DLD1 (cell line): ENCODE measurements around the gene PLGRKT.
"Not testable (repeated sequence)": the region's sequence is repeated elsewhere in the genome, so short reads cannot be mapped to it uniquely, and the experiment has no call there.

ENCODE experiments used
- in situ Hi-C: cut with HindIII; loops from 2 replicates; pipeline ENCODE4 v1.10.0; 2017; ENCODE audit warnings: low sequenced_read_pairs

Gene PLGRKT

GRCh38 chr9:5437254-5438216 is at the start of gene PLGRKT:
Gene PLGRKT (minus strand): TSS chr9:5437925. CDS start chr9:5431977, 5,948 bp downstream.
- in situ Hi-C loops: no loop called here

DNA sequence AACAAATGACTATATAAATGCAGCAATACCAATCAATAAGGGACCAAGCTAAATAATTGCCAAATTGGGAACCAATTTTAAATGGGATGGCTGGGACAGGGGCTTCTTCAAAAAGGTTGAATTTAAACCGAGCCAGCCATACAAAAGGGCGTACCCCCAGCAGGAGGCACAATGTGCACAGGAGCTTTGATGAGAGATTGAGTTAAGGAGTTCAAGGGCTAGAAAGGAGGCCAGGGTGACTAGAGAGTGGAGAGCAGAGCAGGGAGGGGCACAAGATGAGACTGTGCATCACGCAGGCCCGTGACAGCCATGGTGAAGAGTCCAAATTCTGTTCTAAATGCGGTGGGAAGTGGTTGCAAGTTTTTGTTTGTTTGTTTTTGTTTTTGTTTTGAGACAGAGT is 49.3 kb upstream of the PLGRKT start:
- in situ Hi-C loops: no loop called here

GRCh38 chr9:5485378-5486085 is 47.8 kb upstream of the PLGRKT start:
- in situ Hi-C loops: no loop called here

DNA sequence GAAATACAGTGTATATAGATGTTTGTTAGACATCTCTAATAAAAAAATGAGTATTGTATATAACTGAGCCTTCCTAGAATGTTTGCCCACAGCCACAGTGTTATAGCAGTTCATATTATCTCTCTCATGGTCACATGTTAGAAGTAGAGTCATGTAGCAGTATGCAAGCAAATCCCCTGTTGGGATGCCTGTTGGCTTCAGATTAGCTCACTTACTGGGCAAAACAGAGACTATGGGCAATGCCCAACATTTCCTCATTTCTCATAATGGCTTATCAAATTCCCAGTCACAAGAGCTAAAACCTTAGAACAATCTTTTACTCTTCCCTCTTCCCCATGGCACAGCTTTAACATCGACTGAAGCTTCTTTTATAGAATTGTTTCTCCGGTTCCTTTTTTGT is 45.6 kb upstream of the PLGRKT start:
- in situ Hi-C loops: no loop called here

DNA sequence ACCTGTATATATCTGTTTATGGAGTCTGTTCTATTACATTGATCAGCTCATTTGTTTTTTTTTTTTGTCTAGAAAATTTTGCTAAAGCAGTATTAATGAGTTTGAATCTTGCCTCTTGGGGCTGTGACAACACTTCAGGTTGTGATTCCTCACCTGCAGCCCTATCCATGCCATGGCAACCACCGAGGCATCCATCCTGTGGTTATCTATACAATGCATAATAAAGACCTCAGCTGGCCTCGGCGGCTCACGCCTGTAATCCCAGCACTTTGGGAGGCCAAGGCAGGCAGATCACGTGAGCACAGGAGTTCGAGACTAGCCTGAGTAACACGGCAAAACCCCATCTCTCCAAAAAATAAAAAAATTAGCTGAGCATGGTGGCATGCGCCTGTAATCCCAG is 44.5 kb upstream of the PLGRKT start:
- in situ Hi-C loops: no loop called here

GRCh38 chr9:5481322-5482040 is 43.8 kb upstream of the PLGRKT start:
- in situ Hi-C loops: no loop called here

DNA sequence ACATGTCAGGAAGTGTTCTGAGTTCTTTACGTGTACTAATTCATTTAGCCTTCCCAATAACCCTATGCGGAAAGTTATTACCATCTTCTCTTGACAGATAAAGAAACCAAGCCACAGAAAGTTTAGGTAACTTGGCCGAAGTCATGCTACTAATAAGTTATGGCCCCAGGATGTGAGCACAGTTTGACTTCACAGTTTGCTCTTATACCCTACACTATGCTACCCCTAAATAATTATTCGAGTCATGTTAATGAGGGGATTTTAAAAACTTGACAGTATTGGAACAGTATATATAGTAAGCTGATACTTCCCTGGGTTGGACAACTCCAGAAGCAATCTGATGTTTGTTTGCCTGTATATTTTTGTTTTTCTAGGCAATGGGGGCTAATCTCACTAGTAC is 43.2 kb upstream of the PLGRKT start:
- in situ Hi-C loops: no loop called here

- in situ Hi-C loops: no loop called here
Measured at GRCh38 chr9:5479994-5480694, 42.4 kb upstream of the PLGRKT start.

- in situ Hi-C loops: no loop called here
Measured at GRCh38 chr9:5478206-5478605, 40.5 kb upstream of the PLGRKT start.

- in situ Hi-C loops: not testable (repeated sequence)
Measured at GRCh38 chr9:5475611-5476010, 37.9 kb upstream of the PLGRKT start.

DNA sequence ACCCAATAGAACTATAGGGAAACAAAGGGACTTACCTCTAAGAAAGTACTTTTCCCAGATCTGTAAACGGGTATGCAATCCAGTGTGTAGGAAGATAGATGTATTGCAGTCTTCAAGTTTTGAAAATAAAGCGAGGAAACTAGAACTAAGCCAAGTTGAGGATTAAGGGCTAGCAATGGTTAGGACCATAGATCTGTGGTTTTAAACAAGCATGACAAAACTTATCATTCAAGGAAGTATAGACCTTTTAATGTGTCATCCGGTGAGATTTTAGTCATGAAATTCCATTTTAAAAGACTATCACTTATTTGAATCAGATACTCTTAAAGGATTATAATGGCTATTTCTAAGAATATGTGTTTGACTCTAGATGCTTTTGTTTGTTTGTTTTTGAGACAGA is 33.1 kb upstream of the PLGRKT start:
- in situ Hi-C loops: no loop called here

DNA sequence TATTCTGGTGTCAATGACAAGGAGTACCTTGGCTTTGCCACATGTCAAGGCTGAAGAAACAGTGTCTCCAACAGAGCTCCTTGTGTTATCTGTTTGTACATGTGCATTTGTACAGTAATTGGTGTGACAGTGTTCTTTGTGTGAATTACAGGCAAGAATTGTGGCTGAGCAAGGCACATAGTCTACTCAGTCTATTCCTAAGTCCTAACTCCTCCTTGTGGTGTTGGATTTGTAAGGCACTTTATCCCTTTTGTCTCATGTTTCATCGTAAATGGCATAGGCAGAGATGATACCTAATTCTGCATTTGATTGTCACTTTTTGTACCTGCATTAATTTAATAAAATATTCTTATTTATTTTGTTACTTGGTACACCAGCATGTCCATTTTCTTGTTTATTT is 32.4 kb upstream of the PLGRKT start:
- in situ Hi-C loops: no loop called here

DNA sequence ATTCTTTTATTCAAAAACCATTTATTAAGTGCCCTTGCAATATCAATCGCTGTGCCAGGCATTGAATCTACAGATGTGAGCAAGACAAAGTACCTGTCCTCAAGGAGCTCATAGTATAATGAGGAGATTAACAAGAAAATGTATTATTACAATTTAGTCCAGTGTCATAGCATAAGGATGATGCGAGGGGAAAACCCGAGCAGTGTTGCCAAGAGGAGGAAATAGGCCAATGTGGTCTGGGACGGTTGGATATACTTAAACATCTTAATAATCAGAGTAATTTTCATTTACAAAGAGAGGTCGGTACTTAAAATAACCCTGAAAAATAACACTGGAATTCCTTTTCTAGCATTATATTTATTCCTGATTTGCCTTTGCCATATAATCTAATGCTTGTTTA is 31.1 kb upstream of the PLGRKT start:
- in situ Hi-C loops: no loop called here

DNA sequence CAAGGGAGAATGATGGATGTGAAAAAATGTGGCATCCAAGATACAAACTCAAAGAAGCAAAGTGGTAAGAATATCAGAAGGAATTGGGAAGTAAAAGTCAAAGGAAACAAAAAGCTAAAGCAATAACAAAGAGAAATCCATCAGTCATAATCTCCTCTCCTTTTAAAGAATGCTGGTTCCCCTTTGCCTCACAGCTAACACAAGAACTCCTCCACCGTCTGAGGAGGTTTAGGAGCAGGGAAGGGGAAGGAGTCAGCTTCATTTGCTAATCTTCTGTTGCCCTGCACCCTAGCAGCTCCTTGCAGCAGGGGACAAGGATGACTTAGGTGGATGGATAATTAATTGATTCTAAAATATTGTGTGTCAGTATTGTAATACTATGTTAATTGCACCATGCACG is 29.0 kb upstream of the PLGRKT start:
- in situ Hi-C loops: no loop called here

DNA sequence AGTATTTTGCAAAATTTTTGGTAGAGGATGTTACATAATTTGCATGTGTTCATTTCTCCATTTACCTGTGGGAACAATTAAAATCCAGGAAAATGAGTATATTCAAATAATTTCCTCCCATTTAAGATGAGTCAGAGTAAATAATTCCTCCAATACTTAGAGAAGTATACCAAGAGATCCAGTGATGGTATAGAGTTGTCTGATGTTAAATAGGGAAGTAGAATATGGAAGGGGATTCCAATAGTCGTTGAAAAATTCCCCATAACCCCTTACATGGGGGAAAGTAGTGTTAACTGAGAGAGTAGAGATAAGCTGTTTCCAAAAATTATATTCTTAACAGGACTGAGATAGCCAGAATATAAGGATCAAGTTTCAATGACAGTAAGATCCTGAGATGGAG is 28.3 kb upstream of the PLGRKT start:
- in situ Hi-C loops: no loop called here

- in situ Hi-C loops: not testable (repeated sequence)
Measured at GRCh38 chr9:5464831-5465330, 27.2 kb upstream of the PLGRKT start.

GRCh38 chr9:5460157-5460556 is 22.4 kb upstream of the PLGRKT start:
- in situ Hi-C loops: no loop called here

DNA sequence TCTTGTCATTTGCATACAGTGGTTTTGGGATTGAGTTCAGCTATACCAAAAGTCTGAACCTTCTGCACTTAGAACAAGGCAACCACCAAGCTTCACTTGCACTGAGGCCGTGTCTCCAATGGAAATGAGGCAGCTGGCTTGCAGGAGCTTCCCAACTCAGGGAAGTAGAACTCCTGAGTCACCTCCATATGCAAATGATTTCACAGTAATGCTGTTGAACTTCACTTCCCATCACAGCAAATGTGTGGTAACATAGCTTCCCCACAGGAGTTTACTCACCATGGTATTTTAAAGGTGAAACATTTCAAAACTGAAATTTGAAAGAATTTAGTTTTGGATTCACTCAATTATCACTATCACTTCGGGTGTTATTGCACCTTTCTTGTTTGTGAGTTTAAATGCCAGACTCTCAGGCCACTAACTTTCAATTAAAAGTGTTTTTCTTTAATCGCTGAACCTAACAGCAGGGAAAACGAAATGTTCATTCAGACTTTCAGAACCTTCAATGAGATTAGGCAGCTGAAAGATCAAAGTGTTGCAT is 21.6 kb upstream of the PLGRKT start:
- in situ Hi-C loops: no loop called here

DNA sequence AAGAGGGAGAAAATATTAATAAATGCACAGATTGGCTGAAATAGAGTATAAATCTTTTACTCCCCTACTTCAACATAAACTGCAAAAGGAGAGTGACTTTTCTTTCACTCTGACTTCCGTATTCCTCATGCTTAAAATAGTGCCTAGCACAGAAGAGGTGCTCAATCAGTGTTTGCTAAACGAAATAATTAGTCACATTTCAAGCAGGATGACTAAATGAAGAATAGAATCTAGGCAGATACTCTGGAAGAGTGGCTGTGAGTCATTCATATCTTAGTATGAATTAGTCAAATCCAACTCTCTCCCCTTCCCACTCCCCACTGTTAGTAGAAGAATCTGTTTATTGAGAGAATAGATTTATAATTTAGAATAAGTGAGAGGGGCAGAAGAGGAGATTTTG is 17.5 kb upstream of the PLGRKT start:
- in situ Hi-C loops: no loop called here

GRCh38 chr9:5453673-5454072 is 15.9 kb upstream of the PLGRKT start:
- in situ Hi-C loops: no loop called here
